Endometrial microvascular endothelial cells (primary cell): ENCODE data around the gene KRT86. TPM values are rescaled to one million over a fixed set of nuclear protein-coding genes. Genes with fewer than 3 reads are reported as not detected.

Experiments used
- total RNA-seq: library from RNA; depleted of rRNA; stranded (reverse); fragments of >200 nt; gene quantifications from one replicate; pipeline ENCODE4 v1.2.3, GENCODE V29; 2015; ENCODE audit errors: inconsistent ontology term

The KRT86 gene
- total RNA-seq, 1 donor from 2014 or later, result not detected

Other genes with a start within 250 kb of the KRT86 start
- 0.93 TPM for gene NR4A1, start 223.2 kb upstream of the KRT86 start, total RNA-seq
- 83.3 TPM for gene ATG101, start 204.7 kb upstream of the KRT86 start, total RNA-seq
- not detected for gene SMIM41, start 194.9 kb upstream of the KRT86 start, total RNA-seq
- 6.2 TPM for gene KRT80, start 82.6 kb upstream of the KRT86 start, total RNA-seq
- gene KRT7, start 41.4 kb upstream of the KRT86 start, total RNA-seq, result 495 TPM
- gene KRT81, start 16.9 kb downstream of the KRT86 start, total RNA-seq, result not detected
- not detected for gene KRT83, start 46.8 kb downstream of the KRT86 start, total RNA-seq
- not detected for gene KRT85, start 92.8 kb downstream of the KRT86 start, total RNA-seq
- gene KRT84, start 111.0 kb downstream of the KRT86 start, total RNA-seq, result not detected
- not detected for gene KRT82, start 131.7 kb downstream of the KRT86 start, total RNA-seq
- gene KRT75, start 159.7 kb downstream of the KRT86 start, total RNA-seq, result not detected
- gene KRT6B, start 177.5 kb downstream of the KRT86 start, total RNA-seq, result not detected
- not detected for gene KRT6C, start 199.2 kb downstream of the KRT86 start, total RNA-seq
- gene KRT6A, start 218.6 kb downstream of the KRT86 start, total RNA-seq, result not detected
- not detected for gene KRT5, start 245.7 kb downstream of the KRT86 start, total RNA-seq